Endothelial cell of umbilical vein (primary cell): Measurements from ENCODE around the gene FBXW9. TPM values are rescaled to one million over a fixed set of nuclear protein-coding genes. Genes with fewer than 3 reads are reported as not detected.

ENCODE experiments used
- BruUV-seq: library from RNA; stranded (reverse); fragments of 400-500 nt; replicated peaks from 2 replicates; lab custom pipeline; 2021; lab: Mats Ljungman, UMichigan
- CTCF ChIA-PET: fragments of 300-600, 350-600 bp; sonication (Branson Sonifier 250); formaldehyde crosslinking; loops from one replicate; lab custom pipeline; 2021; ENCODE audit warnings: antibody characterized with exemption, inconsistent platforms; lab: Charles Lee
- POLR2A ChIA-PET: fragments of 300-600, 350-600 bp; sonication (Branson Sonifier 250); formaldehyde crosslinking; loops from one replicate; lab custom pipeline; 2021; ENCODE audit warnings: antibody characterized with exemption, inconsistent platforms; lab: Charles Lee
- DNase-seq: peaks from one replicate; pipeline ENCODE4 v3.0.0-alpha.2; 2011; ENCODE audit warnings: low read depth, low spot score
- FAIRE-seq: peaks from 2 replicates; lab custom pipeline; 2011; peaks lifted over from hg19 to GRCh38; lab: Jason Lieb, UNC
- H2AFZ ChIP-seq: 2 replicates; pipeline ENCODE4 v1.6.0; 2012; ENCODE audit warnings: low read depth, low read length, control low read depth, inconsistent platforms
- H3K27ac ChIP-seq: 2 replicates; pipeline ENCODE4 v1.5.1; 2011; ENCODE audit warnings: low read depth, mild to moderate bottlenecking, control low read depth, low read length, moderate library complexity; ENCODE audit not compliant: insufficient read depth
- H3K27me3 ChIP-seq, 2 experiments: 2 replicates each; pipeline versions ENCODE4 v1.6.0 to v1.6.1; 2011; ENCODE audit warnings: low read length in 2 of 2, mixed read lengths in 1 of 2; ENCODE audit not compliant: control insufficient read depth in 2 of 2, insufficient read depth in 2 of 2
- H3K36me3 ChIP-seq, 2 experiments: 2 replicates in 1 of 2; 3 replicates in 1 of 2; pipeline ENCODE4 v1.5.1; 2011; ENCODE audit warnings: low read length in 2 of 2, mild to moderate bottlenecking in 1 of 2, moderate library complexity in 1 of 2; ENCODE audit not compliant: control insufficient read depth in 2 of 2, insufficient read depth in 2 of 2; ENCODE audit errors: extremely low read depth in 1 of 2
- H3K4me1 ChIP-seq: 3 replicates; pipeline ENCODE4 v1.5.1; 2011; ENCODE audit warnings: mild to moderate bottlenecking, low read length; ENCODE audit not compliant: control insufficient read depth, insufficient read depth; ENCODE audit errors: extremely low read depth
- H3K4me2 ChIP-seq: 2 replicates; pipeline ENCODE4 v1.6.1; 2011; ENCODE audit warnings: low read length, control low read depth, mixed read lengths; ENCODE audit not compliant: insufficient read depth
- H3K4me3 ChIP-seq, 3 experiments: fragments of 200-600 bp in 1 of 3; sonication (generic), shearing (Covaris generic) in 1 of 3; replicated peaks in 1 of 3; 2 replicates each; pipeline ENCODE4 v1.5.1; 2011 to 2016; ENCODE audit warnings: control low read depth in 3 of 3, low read length in 3 of 3, mild to moderate bottlenecking in 2 of 3, inconsistent platforms in 1 of 3, low read depth in 1 of 3, moderate library complexity in 1 of 3; ENCODE audit not compliant: insufficient read depth in 1 of 3
- H3K79me2 ChIP-seq: 2 replicates; pipeline ENCODE4 v1.6.0; 2012; ENCODE audit warnings: low read length, inconsistent platforms; ENCODE audit not compliant: control insufficient read depth, insufficient read depth
- H3K9ac ChIP-seq: replicated peaks from 2 replicates; pipeline ENCODE3; 2011; ENCODE audit warnings: low read length, control low read depth; ENCODE audit not compliant: insufficient read depth; ENCODE audit errors: extremely low read depth
- H3K9me1 ChIP-seq: replicated peaks from 3 replicates; pipeline ENCODE4 v1.6.0; 2011; ENCODE audit warnings: mild to moderate bottlenecking, low read length; ENCODE audit not compliant: control insufficient read depth, insufficient read depth; ENCODE audit errors: extremely low read depth
- H3K9me3 ChIP-seq: replicated peaks from 2 replicates; pipeline ENCODE4 v1.5.1; 2012; ENCODE audit warnings: low read length, inconsistent platforms; ENCODE audit not compliant: control insufficient read depth, insufficient read depth
- H4K20me1 ChIP-seq: replicated peaks from 2 replicates; pipeline ENCODE3; 2011; ENCODE audit warnings: mild to moderate bottlenecking, low read length; ENCODE audit not compliant: control insufficient read depth, insufficient read depth; ENCODE audit errors: extremely low read depth
- EZH2 ChIP-seq: IDR thresholded peaks from 2 replicates; pipeline ENCODE4 v1.6.1; 2012; ENCODE audit warnings: borderline replicate concordance, low read depth, mild to moderate bottlenecking, moderate library complexity, low read length, inconsistent platforms; ENCODE audit not compliant: severe bottlenecking
- FOS ChIP-seq: IDR thresholded peaks from 2 replicates; pipeline ENCODE4 v1.6.1; 2011; ENCODE audit warnings: mild to moderate bottlenecking, low read length, moderate library complexity, borderline replicate concordance; ENCODE audit not compliant: insufficient read depth
- GATA2 ChIP-seq: IDR thresholded peaks from 2 replicates; pipeline ENCODE4 v1.7.0; 2011; ENCODE audit warnings: low read depth, mild to moderate bottlenecking, moderate library complexity, mixed read lengths, low read length; ENCODE audit not compliant: insufficient read length, insufficient read depth
- JUN ChIP-seq: IDR thresholded peaks from 2 replicates; pipeline ENCODE4 v1.6.1; 2011; ENCODE audit warnings: borderline replicate concordance, low read depth; ENCODE audit not compliant: insufficient read length, insufficient read depth
- MAX ChIP-seq: IDR thresholded peaks from 2 replicates; pipeline ENCODE4 v1.6.1; 2011; ENCODE audit not compliant: insufficient read depth, insufficient read length
- MYC ChIP-seq: IDR thresholded peaks from one replicate; pipeline ENCODE4 v1.6.1; 2011; ENCODE audit warnings: mild to moderate bottlenecking, low read depth, low read length
- POLR2A ChIP-seq: IDR thresholded peaks from 2 replicates; pipeline ENCODE4 v1.6.1; 2012; ENCODE audit warnings: low read depth, mild to moderate bottlenecking, control low read depth, low read length
- POLR2AphosphoS5 ChIP-seq: IDR thresholded peaks from 2 replicates; pipeline ENCODE4 v1.6.1; 2012; ENCODE audit warnings: low read depth, mild to moderate bottlenecking, control low read depth, low read length, moderate library complexity; ENCODE audit not compliant: insufficient read depth
- dilution Hi-C: fragments of 300-500 bp; cut with MboI; formaldehyde crosslinking; loops from one replicate; pipeline ENCODE4 v1.15.0; 2019; ENCODE audit warnings: low sequenced_read_pairs; ENCODE audit not compliant: extremely low pct_ligation_motif_present
- intact Hi-C: fragments of 100-400 bp; cut with micrococcal nuclease; formaldehyde crosslinking; loops from one replicate; pipeline ENCODE4 v1.10.0; 2022
- polyA plus RNA-seq, 4 experiments: library from polyadenylated mRNA; depleted of rRNA in 3 of 4; stranded (reverse) in 3 of 4; unstranded in 1 of 4; fragments of >200 nt; gene quantifications; 2 replicates each; pipeline versions ENCODE4 v1.2.1 to v1.2.3, GENCODE V29; 2011 to 2012; ENCODE audit warnings: missing spikeins in 1 of 4
- total RNA-seq: library from RNA; stranded (reverse); gene quantifications from 2 replicates; pipeline ENCODE4 v1.2.3, GENCODE V29; 2021
- TF ChIP-seq, protein P1 (sequence below), 2 donors: IDR thresholded peaks; 1 replicate in 1 of 2; 2 replicates in 1 of 2; pipeline ENCODE4 v1.5.1; 2011; ENCODE audit warnings: low read length in 2 of 2, mild to moderate bottlenecking in 2 of 2, moderate library complexity in 2 of 2, control low read depth in 1 of 2, inconsistent platforms in 1 of 2, low read depth in 1 of 2; ENCODE audit not compliant: insufficient read depth in 1 of 2; ENCODE audit errors: extremely low read depth in 1 of 2

Gene FBXW9
- total and polyA plus RNA-seq, 2 donors (not counting 3 experiments of a cell fraction or from before 2014, with no cell fraction given), result 12.4 to 19.3 TPM

DNA sequence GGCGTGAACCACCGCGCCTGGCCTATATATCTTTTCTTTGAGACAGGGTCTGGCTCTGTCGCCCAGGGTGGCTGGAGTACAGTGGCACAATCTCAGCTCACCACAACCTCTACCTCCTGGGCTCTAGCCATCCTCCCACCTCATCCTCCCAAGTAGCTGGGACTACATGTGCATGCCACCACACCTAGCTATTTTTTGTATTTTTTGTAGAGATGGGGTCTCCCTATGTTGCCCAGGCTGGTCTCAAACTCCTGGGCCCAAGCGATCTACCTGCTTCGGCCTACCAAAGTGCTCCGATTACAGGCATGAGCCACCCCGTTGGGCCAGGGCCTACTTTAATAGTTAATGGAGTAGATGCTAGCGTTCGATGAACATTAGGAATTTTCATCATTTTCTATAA is 23.9 kb upstream of the FBXW9 start:
- Histone ChIP-seq H3K27me3 (no peaks in the 10 kb centered on the region), H3K9ac (peak overlapping the region; percentile 78), H3K4me1 (peaks cover 10% of the 10 kb centered on the region), H2AFZ (no peak overlapping the region), H3K4me2 (peak overlapping the region; percentile 81), H3K9me1 (no peaks in the 10 kb centered on the region), H3K36me3 (peaks cover 9 to 16% of the 10 kb centered on the region in 2 experiments), H4K20me1 (no peaks in the 10 kb centered on the region), H3K4me3 (peak overlapping the region in 2 of 3 experiments; percentile 62 to 88), H3K79me2 (peaks cover 72% of the 10 kb centered on the region), H3K27ac (no peak overlapping the region), H3K9me3 (no peaks in the 10 kb centered on the region)
- ChIA-PET CTCF (interaction anchor here (0.9 to 4.5 kb wide), 3 partner anchors 37 to 128 kb away, joined by 3 to 38 read pairs (median 5); no protein-coding TSS in a partner anchor), POLR2A (interaction anchor here (0.6 kb wide), 1 partner anchor 21 kb away, joined by 5 read pairs; no protein-coding TSS in a partner anchor)
- no TSS peak for BruUV-seq
- intact Hi-C loops (loop anchor here (5.0 kb wide), 1 partner anchor 377 kb away; no protein-coding TSS in a partner anchor), dilution Hi-C loops (no loop called here)
- TF ChIP-seq MYC (no peak), GATA2 (no peak), EZH2 (no peak), POLR2A (no peak), MAX (no peak), JUN (no peak), POLR2AphosphoS5 (no peak), FOS (no peak)
- TF ChIP-seq, protein P1, sequence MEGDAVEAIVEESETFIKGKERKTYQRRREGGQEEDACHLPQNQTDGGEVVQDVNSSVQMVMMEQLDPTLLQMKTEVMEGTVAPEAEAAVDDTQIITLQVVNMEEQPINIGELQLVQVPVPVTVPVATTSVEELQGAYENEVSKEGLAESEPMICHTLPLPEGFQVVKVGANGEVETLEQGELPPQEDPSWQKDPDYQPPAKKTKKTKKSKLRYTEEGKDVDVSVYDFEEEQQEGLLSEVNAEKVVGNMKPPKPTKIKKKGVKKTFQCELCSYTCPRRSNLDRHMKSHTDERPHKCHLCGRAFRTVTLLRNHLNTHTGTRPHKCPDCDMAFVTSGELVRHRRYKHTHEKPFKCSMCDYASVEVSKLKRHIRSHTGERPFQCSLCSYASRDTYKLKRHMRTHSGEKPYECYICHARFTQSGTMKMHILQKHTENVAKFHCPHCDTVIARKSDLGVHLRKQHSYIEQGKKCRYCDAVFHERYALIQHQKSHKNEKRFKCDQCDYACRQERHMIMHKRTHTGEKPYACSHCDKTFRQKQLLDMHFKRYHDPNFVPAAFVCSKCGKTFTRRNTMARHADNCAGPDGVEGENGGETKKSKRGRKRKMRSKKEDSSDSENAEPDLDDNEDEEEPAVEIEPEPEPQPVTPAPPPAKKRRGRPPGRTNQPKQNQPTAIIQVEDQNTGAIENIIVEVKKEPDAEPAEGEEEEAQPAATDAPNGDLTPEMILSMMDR (IDR thresholded peaks at IDR 0.05; ENCODE audit: extremely low read depth in 1 of 2, insufficient read depth in 1 of 2, low read depth in 1 of 2, low read length in 2 of 2), result no peak
- FAIRE-seq, result no peak
- DNase-seq, result no peak
